COLO668 (cell line): ENCODE data around the gene SPP2.

Source experiments
- DNase-seq: peaks from one replicate; lab custom pipeline; 2025; ENCODE audit not compliant: unreplicated experiment; lab: John Stamatoyannopoulos, UW

Gene SPP2, protein sequence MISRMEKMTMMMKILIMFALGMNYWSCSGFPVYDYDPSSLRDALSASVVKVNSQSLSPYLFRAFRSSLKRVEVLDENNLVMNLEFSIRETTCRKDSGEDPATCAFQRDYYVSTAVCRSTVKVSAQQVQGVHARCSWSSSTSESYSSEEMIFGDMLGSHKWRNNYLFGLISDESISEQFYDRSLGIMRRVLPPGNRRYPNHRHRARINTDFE

GRCh38 chr2:234050455-234051135 lies at the start of gene SPP2:
SPP2 (plus strand) TSS chr2:234050702; CDS start chr2:234050787, 85 bp downstream.
- DNase-seq = no peak

GRCh38 chr2:234001380-234002160 lies 48.9 kb upstream of the SPP2 start:
- DNase-seq = no peak

DNA sequence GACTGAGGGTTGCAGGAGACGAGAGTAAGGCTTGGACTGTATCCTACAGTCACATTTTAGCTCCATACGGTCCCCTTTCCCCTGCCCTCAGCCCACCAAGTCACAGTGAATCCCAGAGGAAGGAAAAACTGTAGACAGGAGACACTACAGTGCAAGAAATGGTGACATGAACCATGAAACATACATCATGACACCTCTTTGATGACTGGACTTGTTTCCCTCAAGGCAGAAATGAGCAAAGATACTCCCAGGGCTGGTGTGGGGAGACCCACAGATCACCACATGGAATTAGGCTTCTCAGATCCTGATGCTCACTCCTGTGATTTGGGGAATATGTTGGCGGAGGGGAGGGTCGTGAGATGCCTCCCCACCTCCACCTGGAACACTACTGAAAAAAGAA lies 48.2 kb upstream of the SPP2 start:
- no peak for DNase-seq

GRCh38 chr2:234003972-234004617 lies 46.4 kb upstream of the SPP2 start:
- no peak for DNase-seq

GRCh38 chr2:234005126-234005525 lies 45.4 kb upstream of the SPP2 start:
- no peak for DNase-seq

- no peak for DNase-seq
Measured at GRCh38 chr2:234006501-234006900, 44.0 kb upstream of the SPP2 start.

DNA sequence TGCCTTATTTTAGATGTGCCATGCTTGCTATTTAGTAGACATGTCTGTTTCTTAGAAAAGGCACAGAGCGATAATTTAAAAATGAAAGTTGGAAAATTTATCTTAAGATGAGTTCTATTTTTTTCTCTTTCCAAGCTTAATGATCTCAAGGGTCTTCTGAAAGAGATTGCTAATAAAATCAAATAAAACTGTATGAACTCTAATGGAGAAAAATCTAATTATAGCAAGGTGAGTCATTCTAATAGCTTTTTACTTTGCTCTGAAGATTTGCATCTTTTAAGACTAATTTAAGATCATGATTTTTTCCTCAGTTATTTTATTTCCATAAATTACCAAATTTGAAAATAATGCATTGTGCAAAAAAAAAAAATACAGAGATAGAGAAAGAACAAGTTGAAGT lies 36.1 kb upstream of the SPP2 start:
- DNase-seq = no peak

GRCh38 chr2:234015861-234016260 lies 34.6 kb upstream of the SPP2 start:
- DNase-seq = no peak

- no peak for DNase-seq
Measured at GRCh38 chr2:234019896-234020295, 30.6 kb upstream of the SPP2 start.

DNA sequence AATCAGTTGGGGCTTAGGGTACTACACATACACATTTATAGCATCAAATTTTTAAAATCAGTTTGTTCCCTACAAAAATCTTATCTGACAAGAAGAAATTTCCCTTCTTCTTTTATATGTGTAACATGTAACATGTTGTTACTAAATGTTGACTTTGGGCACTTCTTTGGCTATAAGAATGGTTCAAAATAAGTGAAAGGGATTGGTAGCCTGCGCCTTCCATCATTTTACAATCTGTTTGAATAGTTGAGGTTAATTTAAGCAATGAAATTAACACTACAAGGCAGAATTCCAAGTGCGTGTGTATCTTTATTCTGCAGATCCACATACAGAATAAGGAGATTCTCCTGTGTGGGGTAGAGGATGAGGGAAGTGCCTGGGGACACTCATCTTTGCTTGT lies 30.2 kb upstream of the SPP2 start:
- DNase-seq = no peak

GRCh38 chr2:234022424-234022823 lies 28.1 kb upstream of the SPP2 start:
- DNase-seq = no peak

DNA sequence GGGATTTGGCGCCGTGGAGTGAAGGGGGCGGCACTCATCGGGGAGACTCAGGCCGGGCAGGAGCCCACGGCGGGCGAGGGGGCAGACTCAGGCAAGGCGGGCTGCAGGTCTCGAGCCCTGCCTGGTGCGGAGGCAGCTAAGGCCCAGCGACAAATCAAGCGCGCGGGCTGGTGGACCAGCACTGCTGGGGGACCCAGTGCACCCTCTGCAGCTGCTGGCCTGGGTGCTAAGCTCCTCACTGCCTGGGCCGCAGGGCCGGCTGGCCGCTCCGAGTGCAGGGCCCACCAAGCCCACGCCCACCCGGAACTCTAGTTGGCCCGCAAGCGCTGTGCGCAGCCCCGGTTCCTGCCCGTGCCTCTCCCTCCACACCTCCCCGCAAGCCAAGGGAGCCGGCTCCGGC lies 26.2 kb upstream of the SPP2 start:
- DNase-seq = no peak

DNA sequence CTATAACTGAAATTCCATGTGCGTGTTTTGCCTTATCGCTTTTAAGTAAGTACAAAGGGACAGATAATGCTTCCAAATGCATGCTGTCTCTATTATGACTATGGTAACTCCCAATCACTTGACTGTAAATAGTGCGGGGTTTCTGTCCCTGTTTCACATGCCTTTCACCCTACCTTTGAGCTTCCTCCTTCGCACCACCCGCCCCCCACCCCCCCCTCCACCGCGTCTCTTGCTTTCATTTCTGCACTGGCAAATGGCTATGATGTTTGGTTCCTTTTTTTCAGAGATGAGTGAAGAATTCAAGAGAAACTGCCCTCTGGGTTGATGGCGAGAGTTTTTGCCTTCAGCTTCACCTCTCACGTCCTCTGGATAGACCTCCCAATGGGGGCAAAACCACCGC lies 25.0 kb upstream of the SPP2 start:
- no peak for DNase-seq

DNA sequence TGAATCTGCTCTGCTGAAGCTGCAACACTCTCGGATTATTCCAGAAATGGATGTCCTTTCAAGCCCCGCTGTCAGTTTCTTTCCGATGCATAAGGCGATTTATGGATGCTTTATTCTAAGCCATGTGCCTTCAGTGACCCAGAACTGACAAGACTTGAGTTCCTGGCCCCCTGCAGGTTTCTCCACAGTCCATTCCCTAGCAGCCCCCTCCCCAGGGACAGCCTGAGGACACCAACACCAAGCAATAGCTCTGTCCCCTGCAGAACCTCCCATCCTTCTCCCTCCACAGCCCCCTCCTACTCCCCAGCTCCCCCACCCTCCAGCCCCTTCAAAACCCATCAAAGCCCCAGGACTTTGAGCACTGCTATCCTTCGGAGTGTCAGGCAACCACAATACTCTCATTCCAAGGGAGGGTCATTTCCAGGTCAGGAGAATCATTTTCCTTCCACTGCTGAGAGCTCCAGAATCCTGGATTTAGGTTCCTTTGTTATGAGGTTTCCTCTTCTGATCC lies 24.6 kb upstream of the SPP2 start:
- DNase-seq = no peak

DNA sequence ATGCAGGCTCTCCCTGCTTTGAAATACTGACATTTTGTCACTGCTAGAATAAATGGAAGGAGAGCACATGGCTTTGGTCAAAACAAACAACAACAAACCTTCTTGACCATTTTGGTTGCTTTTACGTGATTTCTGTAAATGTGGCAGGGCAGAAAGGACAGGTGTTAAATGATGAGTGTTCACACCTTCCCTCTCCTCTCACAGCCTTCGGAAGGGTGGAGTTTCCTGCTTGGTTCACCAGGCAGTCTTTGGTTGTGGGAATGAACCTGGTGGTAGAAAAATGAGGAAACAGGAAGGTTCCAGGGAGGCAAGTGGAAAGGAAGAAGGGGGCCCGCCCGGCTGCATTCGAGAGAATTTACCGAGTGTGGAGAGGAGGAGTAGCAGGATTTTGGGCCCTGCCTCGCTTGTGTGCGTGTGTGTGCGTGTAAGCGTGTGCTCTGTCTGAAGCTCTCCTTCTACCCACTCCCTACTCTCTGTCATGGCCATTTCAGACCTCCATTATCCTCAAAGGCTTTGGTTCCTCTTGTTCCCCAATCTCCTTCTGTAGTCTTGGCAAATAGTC lies 23.7 kb upstream of the SPP2 start:
- DNase-seq = no peak

GRCh38 chr2:234027641-234028040 lies 22.9 kb upstream of the SPP2 start:
- DNase-seq = no peak

GRCh38 chr2:234029150-234029733 lies 21.3 kb upstream of the SPP2 start:
- no peak for DNase-seq

DNA sequence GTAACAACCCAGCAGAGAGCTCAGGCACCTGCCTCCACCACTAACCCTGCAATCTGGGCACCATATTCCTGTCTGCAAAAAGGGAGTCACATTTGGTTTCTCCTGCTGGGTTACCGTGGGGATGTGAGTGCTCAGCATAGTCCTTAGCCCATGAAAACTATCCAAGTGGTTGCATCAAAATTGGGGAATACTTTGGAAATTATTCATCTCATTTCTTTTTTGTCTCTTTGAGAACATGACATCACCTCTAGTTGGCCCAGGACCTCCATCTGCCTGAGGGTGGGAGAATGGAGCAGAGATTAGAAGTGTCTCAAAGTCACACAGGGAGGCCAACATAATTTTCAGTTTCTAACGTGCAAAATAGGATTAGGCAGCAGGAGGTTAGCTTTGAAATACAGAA lies 19.3 kb upstream of the SPP2 start:
- no peak for DNase-seq

DNA sequence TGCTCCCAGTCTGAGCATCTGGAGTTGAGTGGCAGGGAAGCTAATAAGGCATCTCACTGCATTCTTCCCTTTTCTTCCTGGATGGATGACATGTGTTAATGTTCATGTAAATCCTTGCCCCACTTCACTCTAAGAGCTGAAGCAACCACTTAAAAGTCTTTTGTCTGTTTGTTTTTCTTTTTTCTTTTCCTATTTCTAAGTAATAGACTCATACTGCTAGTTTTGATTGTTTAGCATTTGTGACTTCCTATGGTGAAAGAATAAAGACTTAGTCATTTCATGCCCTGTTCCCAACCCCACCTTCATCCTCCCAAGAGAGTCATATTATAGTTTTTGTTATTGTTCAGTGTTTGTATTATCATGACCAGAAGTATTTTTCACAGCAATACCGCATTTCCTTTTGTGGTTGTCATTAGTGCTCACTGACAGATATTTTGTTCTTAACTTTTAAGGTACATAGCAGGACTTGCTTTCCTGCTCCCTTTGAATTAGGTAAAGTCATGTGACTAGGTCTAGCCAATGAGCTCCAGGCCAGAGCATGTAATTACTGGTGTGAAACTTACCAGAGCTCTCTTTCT lies 18.1 kb upstream of the SPP2 start:
- DNase-seq = no peak

- DNase-seq = no peak
Measured at GRCh38 chr2:234033174-234033573, 17.3 kb upstream of the SPP2 start.
